ENCODE measurements around the gene NHLRC4.

GRCh38 chr16:603933-604332 is 37.1 kb downstream of the NHLRC4 start:
- TF ChIP-seq POLR2A (IDR thresholded peaks at IDR 0.05; ENCODE audit: low read depth, low read length) (no peak), MAFK (IDR thresholded peaks at IDR 0.05; ENCODE audit: low read depth, low read length) (no peak), CTCF (conservative IDR thresholded peaks at IDR 0.05; ENCODE audit: low read depth, low read length) (no peak), MAZ (IDR thresholded peaks at IDR 0.05; ENCODE audit: borderline replicate concordance, low read depth, low read length) (no peak)
